Fibroblast of upper back skin (primary cell): ENCODE results near the gene PLXNC1.

Source experiments
- DNase-seq: peaks from one replicate; pipeline ENCODE4 v3.0.0-alpha.2; 2013

PLXNC1 gene

GRCh38 chr12:94163850-94164249 is 15.5 kb downstream of the PLXNC1 start:
- no peak for DNase-seq

DNA sequence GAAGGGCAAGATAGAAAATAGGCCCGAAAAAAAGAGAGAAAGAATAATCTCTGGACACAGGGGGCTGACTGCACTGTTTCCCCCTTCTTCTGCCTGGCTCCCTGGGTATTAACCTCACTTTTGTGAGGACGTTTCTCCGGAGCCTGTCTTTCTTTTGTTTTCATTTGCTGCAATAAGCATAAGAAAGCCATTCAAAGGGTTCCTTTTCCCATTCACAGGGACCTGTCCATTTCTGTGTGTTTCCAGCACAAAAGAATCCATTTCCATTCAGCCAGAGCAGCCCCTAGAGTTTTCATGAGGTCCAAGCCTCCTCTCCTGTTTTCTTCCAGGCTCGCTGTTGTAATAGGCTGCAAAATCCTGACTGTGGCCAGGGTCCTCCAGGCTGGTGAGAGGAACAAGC is 16.8 kb downstream of the PLXNC1 start:
- DNase-seq, result no peak

DNA sequence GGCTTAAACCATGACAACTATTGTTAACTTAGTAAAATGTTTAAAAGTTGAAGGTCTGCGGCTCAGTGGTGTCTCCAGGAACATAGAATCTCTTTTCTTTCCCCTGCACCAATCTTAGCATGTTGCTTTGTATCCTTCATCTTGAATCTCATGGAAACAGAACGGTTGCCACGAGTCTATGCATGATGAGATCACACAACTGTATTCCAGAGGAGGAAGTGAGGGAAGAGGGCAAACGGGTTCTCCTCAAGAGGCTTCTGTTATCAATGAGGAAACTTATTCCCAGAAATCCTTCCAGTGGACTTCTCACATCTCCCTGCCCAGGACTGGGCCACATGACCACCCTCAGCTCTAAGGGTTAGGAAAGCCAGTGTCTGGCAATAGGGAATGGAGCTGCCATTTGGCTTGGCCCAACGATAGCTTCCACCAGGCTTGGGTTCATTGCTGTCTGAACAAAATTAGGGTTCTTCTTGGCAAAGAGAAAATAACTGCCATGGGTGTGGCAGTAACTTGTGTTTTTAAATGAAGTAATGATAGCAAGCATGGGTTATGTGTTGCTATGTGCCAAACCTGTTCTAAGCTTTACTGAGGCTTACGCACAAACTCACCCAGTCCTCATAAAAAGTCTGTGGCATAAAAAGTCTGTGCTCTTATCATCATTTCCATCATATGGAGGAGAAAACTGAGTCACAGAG is 17.4 kb downstream of the PLXNC1 start:
- DNase-seq, result no peak

DNA sequence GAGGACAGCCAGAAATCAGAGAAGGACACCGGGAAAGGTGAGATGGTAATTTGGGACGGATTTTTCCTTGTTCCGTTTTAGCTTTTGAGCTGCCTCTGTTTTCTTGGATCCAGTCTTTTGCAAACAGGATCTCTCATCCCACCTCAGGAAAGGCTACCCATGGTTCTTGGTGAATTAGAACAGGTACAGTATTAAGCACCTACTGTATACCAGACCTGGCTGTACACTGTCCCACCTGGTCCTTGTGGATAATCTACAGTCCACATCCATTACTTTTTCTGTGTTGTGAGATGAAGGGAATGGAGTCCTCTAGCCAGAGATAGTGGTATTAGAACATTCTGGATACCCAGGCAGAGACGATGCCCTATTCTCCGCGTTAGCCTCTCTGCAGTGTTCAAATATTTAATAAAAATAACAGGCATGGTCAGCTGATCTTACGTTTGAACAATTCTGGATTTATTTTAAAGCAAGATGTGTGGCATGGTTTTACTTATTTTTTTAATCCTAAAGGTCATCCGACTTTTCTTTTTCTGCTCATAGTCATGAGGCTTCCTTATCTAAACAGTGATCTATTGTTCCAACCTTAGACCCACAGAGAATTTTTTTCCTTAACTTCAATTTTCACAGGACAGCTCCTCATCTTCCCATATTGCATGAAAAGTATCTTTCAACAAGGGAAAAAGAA is 18.8 kb downstream of the PLXNC1 start:
- no peak for DNase-seq

DNA sequence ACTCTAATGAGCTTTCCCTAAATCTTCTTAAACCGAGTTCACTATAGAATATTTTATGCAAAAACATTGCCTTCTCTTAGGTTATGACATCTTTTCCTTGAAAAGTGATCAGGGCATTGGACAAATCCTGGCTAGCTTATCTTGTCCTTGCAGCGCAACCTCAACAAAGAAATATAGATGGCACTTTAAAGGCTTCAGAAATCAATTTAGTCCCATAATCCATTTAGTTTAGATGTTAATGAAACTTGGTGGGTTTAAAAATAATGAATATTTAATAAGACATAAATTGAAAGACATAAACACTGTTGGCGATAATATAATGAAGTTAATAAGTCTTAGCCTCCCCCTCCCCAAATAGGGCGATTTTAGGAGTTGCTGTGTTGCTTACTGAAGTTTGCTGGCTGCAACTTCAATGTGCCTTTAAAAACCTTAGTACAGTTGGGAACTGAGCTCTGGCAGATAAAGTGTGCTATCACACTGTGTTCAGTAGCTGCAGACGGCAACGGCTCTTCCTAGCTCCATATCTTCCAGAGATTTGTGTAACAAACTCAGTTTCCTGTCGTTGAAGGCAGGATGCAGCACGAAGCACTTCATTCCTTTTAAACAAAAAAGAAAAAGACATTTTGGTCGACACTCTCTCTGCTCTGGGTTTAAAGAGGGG is 19.5 kb downstream of the PLXNC1 start:
- DNase-seq, result no peak

GRCh38 chr12:94169495-94169894 is 21.1 kb downstream of the PLXNC1 start:
- DNase-seq, result no peak

DNA sequence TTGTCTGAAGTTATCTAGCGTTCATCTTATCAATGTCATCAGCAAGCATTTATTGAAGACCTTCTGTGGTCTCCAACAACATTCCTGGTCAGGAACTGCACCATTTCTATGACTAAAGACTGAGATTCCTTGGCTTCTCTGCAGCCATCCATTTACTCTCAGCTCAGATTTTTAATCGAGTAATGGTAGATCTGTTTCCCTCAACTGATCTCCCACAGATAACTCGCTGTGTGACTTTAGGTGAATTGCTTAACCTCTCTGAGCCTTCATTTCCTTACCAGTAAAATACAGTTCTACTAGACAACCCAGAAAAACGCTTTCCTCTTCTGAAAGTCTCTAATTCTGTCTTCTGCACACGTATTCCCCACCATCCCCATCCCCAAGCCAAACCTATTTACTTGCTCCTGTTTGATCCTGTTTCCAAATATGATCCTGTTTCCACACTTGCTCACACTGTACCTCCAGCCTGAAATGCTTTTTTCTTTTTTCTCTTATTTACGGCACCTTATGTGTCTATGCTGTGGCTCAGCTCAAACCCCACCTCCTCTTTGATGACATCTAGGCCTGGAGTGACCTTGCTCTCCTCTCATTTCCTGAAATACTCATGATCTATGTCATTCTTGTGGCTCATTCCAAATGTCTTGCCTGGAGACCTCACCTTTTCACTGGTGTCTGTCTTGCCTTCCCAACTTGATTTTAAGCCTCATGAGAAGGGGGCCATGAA is 21.8 kb downstream of the PLXNC1 start:
- DNase-seq, result no peak

GRCh38 chr12:94170690-94171594 is 22.6 kb downstream of the PLXNC1 start:
- DNase-seq, result no peak

DNA sequence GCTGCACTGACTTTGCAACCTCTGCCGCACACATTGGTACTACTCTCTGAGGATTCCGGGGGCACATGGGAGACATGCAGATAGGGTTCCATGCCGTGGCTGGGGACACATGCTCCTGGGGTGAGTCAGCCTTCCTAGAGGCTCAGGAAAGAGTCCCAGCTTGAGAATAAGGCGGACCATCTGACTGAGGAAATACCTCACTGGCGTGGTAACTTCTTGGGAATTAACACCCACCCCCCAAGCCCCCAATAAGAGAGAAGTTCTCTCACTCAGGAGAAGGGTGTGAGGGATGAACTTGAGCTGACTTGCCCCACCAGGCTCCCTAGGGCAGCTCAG is 23.2 kb downstream of the PLXNC1 start:
- DNase-seq, result peak; percentile 57

DNA sequence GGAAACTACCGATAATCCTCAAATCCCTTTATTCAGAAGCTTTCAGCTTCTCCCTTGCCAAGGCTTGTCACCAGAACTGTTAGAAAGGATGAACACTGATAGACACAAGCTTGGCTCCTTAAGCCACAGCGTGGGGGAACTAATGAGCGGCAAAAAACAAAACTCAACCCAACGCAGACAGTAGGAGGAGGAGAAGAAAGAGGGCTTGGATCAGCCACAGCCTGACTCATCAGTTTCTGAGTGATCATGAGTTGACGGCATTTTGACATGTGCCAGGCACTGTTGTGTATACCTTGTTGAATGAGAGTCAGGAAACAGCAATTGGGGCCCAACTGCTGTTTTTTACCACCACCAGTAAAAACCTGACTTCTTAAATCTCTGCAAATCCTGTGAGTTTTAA is 23.7 kb downstream of the PLXNC1 start:
- DNase-seq, result peak; percentile 44

DNA sequence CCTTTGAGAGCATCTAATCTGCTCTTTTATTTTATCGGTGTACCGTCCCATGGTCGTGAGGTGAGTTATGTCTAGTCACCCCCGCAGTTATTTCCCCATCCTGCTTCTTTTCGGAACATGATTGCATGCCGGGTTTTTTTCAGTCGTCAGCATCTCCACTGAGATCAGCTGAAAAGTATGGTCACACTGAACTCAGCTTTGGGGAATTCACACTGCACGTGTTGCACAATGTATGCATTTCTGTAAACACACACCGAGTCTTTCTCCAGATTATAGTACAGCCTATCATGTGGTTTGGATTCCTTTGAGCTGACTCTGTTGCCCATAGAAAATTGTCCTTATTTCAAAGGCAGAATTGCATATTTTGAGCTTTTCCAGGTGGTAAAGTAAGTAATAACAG is 24.6 kb downstream of the PLXNC1 start:
- DNase-seq, result peak; percentile 97

DNA sequence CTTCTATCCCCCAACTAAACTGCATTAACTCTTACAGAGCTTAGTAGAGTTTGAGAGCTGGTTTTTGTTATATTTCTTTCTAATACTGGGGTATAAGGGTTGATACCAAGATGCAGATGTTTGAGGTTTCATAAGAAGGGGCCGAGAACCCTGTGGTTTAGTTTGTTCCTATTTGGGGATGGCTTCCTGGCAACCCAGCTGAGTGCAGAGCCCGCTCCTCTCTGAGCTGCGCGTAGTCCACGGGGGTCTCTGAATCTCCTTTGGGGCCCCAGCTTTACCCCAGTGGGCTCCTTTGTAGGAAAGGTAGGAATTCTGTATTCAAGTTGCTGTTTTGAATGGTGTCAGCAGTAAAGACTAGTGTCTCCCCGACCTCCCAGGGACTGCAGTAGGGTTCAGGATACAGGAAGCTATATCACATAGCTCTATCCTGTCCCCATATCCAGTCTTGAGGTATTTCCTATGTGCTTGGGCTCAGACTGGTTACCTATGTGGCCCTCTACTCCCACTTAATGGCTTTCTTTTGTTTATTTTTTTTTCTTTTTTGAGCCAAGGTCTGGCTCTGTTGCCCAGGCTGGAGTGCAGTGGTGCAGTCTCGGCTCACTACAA is 25.4 kb downstream of the PLXNC1 start:
- no peak for DNase-seq

DNA sequence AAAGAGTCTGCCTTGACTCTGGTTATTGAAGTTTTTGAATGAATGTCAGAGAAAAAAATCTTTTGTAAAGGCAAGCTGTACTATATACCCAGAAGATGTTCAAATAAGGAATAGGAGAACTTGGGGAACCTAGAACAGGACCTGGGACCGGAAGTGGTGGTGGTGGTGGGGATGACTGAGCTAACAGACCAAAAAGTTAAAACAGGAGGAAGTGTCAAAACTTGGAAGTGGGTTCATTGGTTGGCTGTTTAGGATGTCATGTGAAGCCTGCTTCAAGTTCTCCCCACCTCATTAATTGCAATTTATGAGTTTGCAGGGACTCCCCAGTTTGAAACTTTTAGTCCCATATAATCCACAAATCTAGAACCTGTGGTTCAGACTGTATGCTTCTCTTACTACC is 26.2 kb downstream of the PLXNC1 start:
- no peak for DNase-seq

DNA sequence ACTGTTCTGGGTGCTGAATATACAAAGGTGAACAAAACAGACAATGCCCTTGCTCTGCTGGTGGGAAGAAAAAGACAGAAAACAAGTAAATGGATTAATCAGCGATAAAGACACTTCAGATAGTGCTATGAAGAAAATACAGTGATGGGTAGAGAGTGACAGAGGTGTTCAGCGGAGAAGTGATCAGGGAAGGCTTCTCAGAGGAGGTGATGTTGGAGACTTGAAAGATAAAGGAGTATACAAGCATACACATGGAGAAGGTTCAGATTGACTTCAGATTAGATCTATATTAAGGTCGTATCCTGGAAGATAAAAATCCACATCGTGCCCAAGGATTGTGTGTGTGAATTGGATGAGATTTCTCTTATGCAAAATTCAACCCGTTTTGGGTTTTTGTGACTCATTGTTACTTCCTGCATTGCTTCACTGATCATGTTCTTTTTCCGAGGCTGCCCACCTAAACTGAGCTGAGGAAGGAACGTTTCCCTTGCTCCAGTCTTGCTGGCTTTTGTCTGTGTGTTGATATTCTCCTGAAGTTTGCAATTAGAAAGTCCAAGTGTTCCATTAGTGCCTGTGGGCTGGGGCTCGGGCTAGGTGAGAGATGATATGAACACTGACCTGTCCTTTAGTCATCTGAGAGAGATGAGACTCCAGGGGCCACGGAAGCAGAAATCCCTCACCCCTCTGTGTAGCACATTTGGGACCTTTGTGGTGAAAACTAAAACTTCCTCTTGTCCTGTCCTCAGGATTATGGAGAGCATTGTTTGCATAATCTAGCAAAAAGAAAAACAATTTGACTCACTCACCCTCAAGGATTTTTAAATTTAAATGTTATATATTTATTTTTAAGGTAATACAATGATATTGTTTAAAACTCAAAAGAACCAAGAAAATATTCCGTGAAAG is 27.6 kb downstream of the PLXNC1 start:
- DNase-seq, result peak; percentile 22

DNA sequence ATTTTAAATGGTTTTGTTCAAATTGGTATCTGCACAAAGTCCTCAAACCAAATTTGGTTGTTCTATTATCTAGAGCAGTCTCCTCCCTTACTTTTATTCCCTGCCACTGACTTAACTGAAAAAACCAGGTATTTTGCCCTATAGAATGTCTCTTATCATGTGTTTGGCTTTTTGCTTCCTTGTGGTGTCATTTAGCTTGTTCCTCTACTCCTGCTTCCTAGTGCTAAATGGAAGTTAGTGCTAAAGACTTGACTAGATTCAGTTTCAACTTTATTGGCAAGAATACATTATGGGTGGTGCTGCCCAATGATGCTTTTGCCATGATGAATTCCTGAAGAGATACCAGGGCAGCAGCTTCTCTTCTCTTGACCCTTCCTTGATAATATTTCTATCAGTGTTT is 29.7 kb downstream of the PLXNC1 start:
- no peak for DNase-seq

- DNase-seq, result no peak
Measured at GRCh38 chr12:94178882-94179281, 30.5 kb downstream of the PLXNC1 start.

- DNase-seq, result no peak
Measured at GRCh38 chr12:94179723-94180122, 31.3 kb downstream of the PLXNC1 start.

GRCh38 chr12:94180558-94181296 is 32.4 kb downstream of the PLXNC1 start:
- DNase-seq, result no peak

- no peak for DNase-seq
Measured at GRCh38 chr12:94182986-94183707, 34.8 kb downstream of the PLXNC1 start.
